22Rv1 (cell line): ENCODE data around the gene GPC6.

ENCODE experiments used
- ZFX ChIP-seq: fragments of 450-650 bp; IDR thresholded peaks from 2 replicates; pipeline ENCODE4 v1.6.1; 2017; ENCODE audit warnings: antibody characterized with exemption, borderline replicate concordance
- TF ChIP-seq, protein P1 (sequence below): fragments of 450-650 bp; IDR thresholded peaks from 2 replicates; pipeline ENCODE4 v1.5.1; 2017; ENCODE audit warnings: mild to moderate bottlenecking

DNA sequence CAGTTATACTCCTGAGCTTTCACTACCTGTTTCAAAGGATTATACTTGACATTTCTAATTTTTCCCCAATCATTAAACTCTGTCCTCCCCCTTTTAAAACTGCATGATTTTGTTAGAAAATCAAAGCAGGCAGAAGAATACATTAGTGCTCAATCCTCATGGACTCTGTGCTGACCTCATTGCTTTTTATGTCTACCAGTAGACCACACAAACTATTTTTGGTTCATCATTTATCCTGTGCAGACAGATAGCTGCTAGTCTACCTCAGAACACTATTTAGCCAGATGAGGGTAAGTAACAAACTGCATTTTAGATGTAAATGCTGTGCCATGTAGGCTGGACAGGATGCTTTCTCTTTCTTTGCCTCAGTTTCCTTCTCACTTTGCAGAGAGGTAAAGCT is 1016.9 kb downstream of the GPC6 start:
- TF ChIP-seq, protein P1, sequence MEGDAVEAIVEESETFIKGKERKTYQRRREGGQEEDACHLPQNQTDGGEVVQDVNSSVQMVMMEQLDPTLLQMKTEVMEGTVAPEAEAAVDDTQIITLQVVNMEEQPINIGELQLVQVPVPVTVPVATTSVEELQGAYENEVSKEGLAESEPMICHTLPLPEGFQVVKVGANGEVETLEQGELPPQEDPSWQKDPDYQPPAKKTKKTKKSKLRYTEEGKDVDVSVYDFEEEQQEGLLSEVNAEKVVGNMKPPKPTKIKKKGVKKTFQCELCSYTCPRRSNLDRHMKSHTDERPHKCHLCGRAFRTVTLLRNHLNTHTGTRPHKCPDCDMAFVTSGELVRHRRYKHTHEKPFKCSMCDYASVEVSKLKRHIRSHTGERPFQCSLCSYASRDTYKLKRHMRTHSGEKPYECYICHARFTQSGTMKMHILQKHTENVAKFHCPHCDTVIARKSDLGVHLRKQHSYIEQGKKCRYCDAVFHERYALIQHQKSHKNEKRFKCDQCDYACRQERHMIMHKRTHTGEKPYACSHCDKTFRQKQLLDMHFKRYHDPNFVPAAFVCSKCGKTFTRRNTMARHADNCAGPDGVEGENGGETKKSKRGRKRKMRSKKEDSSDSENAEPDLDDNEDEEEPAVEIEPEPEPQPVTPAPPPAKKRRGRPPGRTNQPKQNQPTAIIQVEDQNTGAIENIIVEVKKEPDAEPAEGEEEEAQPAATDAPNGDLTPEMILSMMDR, result no peak
- no peak for TF ChIP-seq ZFX
